ENCODE results near the gene SORCS2.

SORCS2 gene

GRCh38 chr4:7473081-7473480 is 280.7 kb downstream of the SORCS2 start:
- H3K9ac ChIP-seq (ENCODE audit: low read depth, low read length), result no peak overlapping the region
- no peaks in the 10 kb centered on the region for H3K9me3 ChIP-seq (ENCODE audit: insufficient read depth, low read length, severe bottlenecking)
- no peaks in the 10 kb centered on the region for H3K4me1 ChIP-seq (ENCODE audit: insufficient read depth, low read length)
- H3K27me3 ChIP-seq (ENCODE audit: insufficient read depth, low read length, poor library complexity), result no peaks in the 10 kb centered on the region
- no peak overlapping the region for H2AFZ ChIP-seq (ENCODE audit: low read depth, low read length)
- no peaks in the 10 kb centered on the region for H3K79me2 ChIP-seq (ENCODE audit: insufficient read depth, low read length)
- no peak overlapping the region for H3K4me3 ChIP-seq (ENCODE audit: low read depth in 1 of 2, low read length in 2 of 2)
- no peaks in the 10 kb centered on the region for H3K36me3 ChIP-seq (ENCODE audit: insufficient read depth, low read length)
- no peak overlapping the region for H3K4me2 ChIP-seq (ENCODE audit: insufficient read depth, low read length)
- no peak overlapping the region for H3K27ac ChIP-seq (ENCODE audit: low read length)
- ATAC-seq (ENCODE audit: insufficient read depth, low read depth) (no peak), DNase-seq (no peak)
- H4K20me1 ChIP-seq (ENCODE audit: insufficient read depth, low read length), result peaks cover 9% of the 10 kb centered on the region; the same call in 1 of the 2 replicates
- TF ChIP-seq EZH2 (IDR thresholded peaks at IDR 0.05; ENCODE audit: borderline replicate concordance, low read depth, low read length, severe bottlenecking), result no peak
- TF ChIP-seq CTCF (IDR thresholded peaks at IDR 0.05; ENCODE audit: borderline replicate concordance, extremely low read depth, low read length, poor library complexity, severe bottlenecking), result no peak

GRCh38 chr4:7474320-7474719 is 282.0 kb downstream of the SORCS2 start:
- no peak overlapping the region for H3K9ac ChIP-seq (ENCODE audit: low read depth, low read length)
- ATAC-seq (ENCODE audit: insufficient read depth, low read depth) (no peak), DNase-seq (no peak)
- no peaks in the 10 kb centered on the region for H3K36me3 ChIP-seq (ENCODE audit: insufficient read depth, low read length)
- no peaks in the 10 kb centered on the region for H3K9me3 ChIP-seq (ENCODE audit: insufficient read depth, low read length, severe bottlenecking)
- no peak overlapping the region for H3K4me3 ChIP-seq (ENCODE audit: low read depth in 1 of 2, low read length in 2 of 2)
- no peaks in the 10 kb centered on the region for H3K4me1 ChIP-seq (ENCODE audit: insufficient read depth, low read length)
- no peak overlapping the region for H3K27ac ChIP-seq (ENCODE audit: low read length)
- no peaks in the 10 kb centered on the region for H3K79me2 ChIP-seq (ENCODE audit: insufficient read depth, low read length)
- peaks cover 9% of the 10 kb centered on the region; the same call in 1 of the 2 replicates for H4K20me1 ChIP-seq (ENCODE audit: insufficient read depth, low read length)
- H3K27me3 ChIP-seq (ENCODE audit: insufficient read depth, low read length, poor library complexity), result no peaks in the 10 kb centered on the region
- no peak for TF ChIP-seq EZH2 (IDR thresholded peaks at IDR 0.05; ENCODE audit: borderline replicate concordance, low read depth, low read length, severe bottlenecking)
- H3K4me2 ChIP-seq (ENCODE audit: insufficient read depth, low read length), result no peak overlapping the region
- H2AFZ ChIP-seq (ENCODE audit: low read depth, low read length), result no peak overlapping the region

- Histone ChIP-seq H4K20me1 (ENCODE audit: insufficient read depth, low read length) (peaks cover 8% of the 10 kb centered on the region; the same call in 1 of the 2 replicates), H3K27me3 (ENCODE audit: insufficient read depth, low read length, poor library complexity) (no peaks in the 10 kb centered on the region)
- no peak for ATAC-seq (ENCODE audit: insufficient read depth, low read depth)
Observed at GRCh38 chr4:7475207-7475606, 282.9 kb downstream of the SORCS2 start.

GRCh38 chr4:7476820-7477219 is 284.5 kb downstream of the SORCS2 start:
- ATAC-seq (ENCODE audit: insufficient read depth, low read depth) (no peak), DNase-seq (no peak)
- peaks cover 3% of the 10 kb centered on the region; the same call in 1 of the 2 replicates for H4K20me1 ChIP-seq (ENCODE audit: insufficient read depth, low read length)
- H2AFZ ChIP-seq (ENCODE audit: low read depth, low read length), result no peak overlapping the region
- no peak overlapping the region for H3K9ac ChIP-seq (ENCODE audit: low read depth, low read length)
- H3K4me2 ChIP-seq (ENCODE audit: insufficient read depth, low read length), result no peak overlapping the region
- H3K4me3 ChIP-seq (ENCODE audit: low read depth in 1 of 2, low read length in 2 of 2), result no peak overlapping the region
- no peaks in the 10 kb centered on the region for H3K4me1 ChIP-seq (ENCODE audit: insufficient read depth, low read length)
- TF ChIP-seq CTCF (IDR thresholded peaks at IDR 0.05; ENCODE audit: borderline replicate concordance, extremely low read depth, low read length, poor library complexity, severe bottlenecking) (no peak), EZH2 (IDR thresholded peaks at IDR 0.05; ENCODE audit: borderline replicate concordance, low read depth, low read length, severe bottlenecking) (no peak)
- H3K79me2 ChIP-seq (ENCODE audit: insufficient read depth, low read length), result no peaks in the 10 kb centered on the region
- H3K36me3 ChIP-seq (ENCODE audit: insufficient read depth, low read length), result no peaks in the 10 kb centered on the region
- no peak overlapping the region for H3K27ac ChIP-seq (ENCODE audit: low read length)
- no peaks in the 10 kb centered on the region for H3K27me3 ChIP-seq (ENCODE audit: insufficient read depth, low read length, poor library complexity)
- H3K9me3 ChIP-seq (ENCODE audit: insufficient read depth, low read length, severe bottlenecking), result no peaks in the 10 kb centered on the region

More at GRCh38 chr4:7475207-7475606, 282.9 kb downstream of the SORCS2 start:
- Histone ChIP-seq H2AFZ (ENCODE audit: low read depth, low read length) (no peak overlapping the region), H3K27ac (ENCODE audit: low read length) (no peak overlapping the region), H3K4me2 (ENCODE audit: insufficient read depth, low read length) (no peak overlapping the region), H3K4me3 (ENCODE audit: low read depth in 1 of 2, low read length in 2 of 2) (no peak overlapping the region), H3K4me1 (ENCODE audit: insufficient read depth, low read length) (no peaks in the 10 kb centered on the region), H3K9me3 (ENCODE audit: insufficient read depth, low read length, severe bottlenecking) (no peaks in the 10 kb centered on the region), H3K9ac (ENCODE audit: low read depth, low read length) (no peak overlapping the region), H3K36me3 (ENCODE audit: insufficient read depth, low read length) (no peaks in the 10 kb centered on the region), H3K79me2 (ENCODE audit: insufficient read depth, low read length) (no peaks in the 10 kb centered on the region)
- no peak for TF ChIP-seq EZH2 (IDR thresholded peaks at IDR 0.05; ENCODE audit: borderline replicate concordance, low read depth, low read length, severe bottlenecking)
- TF ChIP-seq CTCF (IDR thresholded peaks at IDR 0.05; ENCODE audit: borderline replicate concordance, extremely low read depth, low read length, poor library complexity, severe bottlenecking), result no peak
- no peak for DNase-seq
